GM19455 (cell line): Measurements from ENCODE around the gene FREM1.

Experiments
- ATAC-seq: cut with Tn5 transposase; IDR thresholded peaks from one replicate; pipeline ENCODE4 v1.9.1; 2021; ENCODE audit not compliant: unreplicated experiment

Gene FREM1

DNA sequence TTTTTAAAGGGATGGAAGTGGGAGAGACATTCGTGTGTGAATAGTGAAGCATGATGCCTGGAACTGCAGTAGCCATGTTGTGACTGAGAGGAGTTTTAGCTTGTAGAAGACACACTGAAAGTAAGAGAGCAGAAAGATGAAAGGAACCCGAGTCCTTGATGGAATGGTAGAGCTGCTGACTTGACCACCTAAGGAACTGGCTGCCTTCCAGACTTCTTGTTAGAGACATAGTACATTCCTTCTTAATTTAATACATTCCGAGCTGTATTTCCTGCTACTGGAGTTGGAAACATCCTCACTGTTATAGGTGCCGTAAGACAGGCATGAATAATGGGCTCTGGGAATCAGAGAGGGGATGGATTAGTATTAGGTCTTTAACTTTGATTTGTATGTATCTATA, 195.1 kb downstream of the FREM1 start:
- no peak for ATAC-seq

DNA sequence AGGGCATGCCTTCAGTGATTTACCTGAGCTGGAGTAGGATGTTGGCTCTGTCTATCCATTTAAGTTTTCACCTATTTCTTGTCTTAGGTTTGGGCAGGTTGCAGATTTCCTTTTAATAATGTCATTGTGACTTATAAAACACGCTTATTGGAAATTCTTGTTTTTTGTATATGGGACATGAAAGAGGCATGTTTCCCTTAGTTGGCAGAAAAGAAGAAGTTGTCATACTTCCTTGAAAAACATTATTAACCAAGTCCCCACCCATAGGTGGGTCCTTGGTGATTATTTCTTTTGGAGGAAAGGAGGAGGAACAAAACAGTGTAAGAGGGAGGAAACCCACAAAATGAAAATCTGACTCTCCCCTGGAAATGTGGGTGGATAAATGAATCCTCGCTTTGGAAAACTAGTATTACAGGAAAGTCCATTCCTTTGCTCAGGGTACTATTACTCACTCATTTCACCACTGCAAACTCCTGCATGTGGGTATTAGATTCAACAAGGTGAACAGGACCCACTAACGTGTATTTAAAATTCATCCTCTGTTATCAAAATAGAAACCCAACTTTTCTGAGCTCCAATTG, 197.0 kb downstream of the FREM1 start:
- no peak for ATAC-seq

DNA sequence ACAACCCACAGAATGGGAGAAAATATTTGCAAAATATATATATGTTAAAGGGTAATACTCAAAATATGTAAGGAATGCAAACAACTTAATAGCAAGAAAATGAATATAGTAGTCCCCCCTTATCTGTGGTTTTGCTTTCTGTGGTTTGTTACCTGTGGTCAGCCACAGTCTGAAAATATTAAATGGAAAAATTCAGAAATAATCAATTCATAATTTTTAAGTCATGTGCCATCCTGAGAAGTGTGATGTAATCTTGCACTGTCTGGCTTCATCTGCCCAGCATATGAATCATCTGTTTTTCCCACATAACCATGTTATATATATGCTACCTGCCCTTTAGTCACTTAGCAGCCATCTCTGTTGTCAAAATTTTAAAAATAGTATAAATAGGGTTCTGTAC, 199.4 kb downstream of the FREM1 start:
- ATAC-seq: no peak

DNA sequence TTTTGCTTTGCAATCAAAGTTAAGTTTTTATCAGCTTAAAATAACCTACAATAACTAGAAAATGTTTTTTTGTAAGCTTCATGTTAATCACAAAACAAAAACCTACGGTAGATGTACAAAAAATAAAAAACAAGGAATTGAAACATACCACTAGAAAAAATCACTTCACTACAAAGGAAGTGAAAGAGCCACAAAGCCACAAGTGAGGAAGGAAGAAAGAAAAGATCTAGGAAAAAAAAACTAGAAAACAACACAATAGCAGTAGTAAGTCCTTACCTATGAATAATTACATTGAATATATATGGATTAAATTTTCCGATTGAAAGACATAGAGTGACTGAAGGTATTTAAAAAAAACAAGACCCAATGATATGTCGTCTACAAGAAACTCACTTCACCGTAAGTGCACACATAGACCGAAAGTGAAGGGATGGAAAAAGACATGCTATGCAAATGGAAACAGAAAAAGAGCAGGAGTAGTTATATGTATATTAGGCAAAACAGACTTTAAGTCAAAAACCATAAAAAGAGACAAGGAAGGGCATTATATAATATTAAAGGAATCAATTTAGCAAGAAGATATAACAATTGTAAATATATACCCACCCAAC, 203.6 kb downstream of the FREM1 start:
- ATAC-seq: peak; percentile 55

DNA sequence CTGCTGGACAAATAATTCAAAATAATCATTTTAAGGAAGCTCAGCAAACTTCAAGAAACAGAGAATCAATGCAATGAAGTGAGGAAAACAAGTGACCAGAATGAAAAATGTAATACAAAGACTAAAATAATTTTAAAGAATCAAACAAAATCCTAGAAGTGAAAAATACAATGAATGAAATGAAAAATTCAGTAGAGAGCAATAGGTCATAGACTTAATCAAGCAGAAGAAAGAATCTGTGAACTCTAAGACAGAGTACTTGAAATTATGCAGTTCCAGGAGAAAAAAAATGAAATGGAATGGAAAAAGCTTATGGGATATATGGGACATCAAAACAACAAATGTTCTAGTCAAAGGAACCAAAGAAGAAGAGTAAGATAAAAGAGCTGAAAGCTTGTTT, 205.1 kb downstream of the FREM1 start:
- ATAC-seq: no peak

DNA sequence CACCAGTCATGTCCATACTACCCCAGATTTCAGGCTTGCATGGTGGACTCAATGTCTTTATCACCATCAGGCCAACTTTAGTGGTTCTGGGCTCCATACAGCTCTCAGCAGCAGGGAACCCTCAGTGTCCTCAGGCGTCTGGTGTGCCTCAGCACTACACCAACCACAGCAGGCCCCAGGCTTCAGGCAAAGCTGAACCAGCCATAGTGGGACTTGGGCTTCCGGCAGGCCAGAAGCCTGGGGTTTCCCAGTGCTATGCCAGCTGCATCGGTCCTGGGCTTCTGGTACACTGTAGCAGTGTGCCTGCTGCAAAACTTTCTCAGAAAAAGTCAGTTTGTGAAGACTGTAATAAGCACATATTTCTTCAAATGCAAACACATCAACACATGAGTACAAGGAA, 205.9 kb downstream of the FREM1 start:
- ATAC-seq: no peak

DNA sequence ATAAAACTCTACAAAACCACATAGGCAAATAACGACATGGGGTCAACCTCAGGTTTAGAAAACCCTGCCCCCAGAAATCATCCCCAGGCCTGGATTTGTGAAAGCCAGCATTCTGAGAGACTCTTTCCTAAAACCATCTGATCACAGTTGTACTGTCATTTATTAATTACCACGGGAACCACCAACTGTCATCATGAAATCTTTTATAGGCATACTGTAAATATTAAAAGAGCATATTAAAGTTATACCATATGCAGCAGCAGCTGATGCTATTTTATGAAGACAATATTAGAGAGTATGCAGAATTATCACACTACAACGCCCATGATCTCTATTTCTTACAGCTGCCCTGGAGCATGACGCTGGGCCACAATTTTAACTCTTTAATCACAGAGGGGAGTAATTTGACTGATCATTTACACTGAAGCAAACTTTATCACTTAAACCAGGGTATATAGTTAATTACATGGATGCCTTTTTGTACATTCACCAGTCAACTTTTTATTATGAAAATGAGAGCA, 208.0 kb downstream of the FREM1 start:
- no peak for ATAC-seq

DNA sequence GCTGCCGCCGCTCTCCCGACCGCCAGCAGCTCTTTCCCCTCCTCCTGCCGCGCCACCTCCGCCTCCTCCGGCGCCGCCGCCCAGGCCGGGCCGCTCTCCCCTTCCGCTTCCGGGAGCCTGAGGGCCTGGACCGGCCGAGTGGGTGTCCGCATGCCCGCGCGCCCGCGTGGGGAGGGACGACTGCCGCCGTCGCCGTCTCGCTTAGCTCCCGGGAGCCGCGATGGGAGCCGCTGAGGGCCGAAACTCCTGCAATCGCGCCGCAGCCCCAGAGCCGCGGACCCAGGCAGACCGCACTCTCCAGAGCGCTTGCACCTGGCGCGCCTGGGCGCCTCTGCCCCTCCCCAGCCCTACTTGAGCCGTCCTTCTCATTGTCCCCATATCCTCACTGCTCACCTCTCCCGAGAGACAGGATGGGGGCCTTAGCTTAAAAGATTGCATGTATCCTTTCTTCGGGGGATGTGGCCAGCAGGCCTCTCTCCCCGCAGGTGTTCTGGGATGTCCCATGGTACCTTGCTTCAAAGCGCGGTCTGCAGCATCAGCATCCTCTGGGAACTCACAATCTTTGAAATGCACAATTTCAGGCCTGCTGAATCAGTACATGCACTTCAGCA, 216.9 kb downstream of the FREM1 start, which contains the start of gene ZDHHC21:
TSS of gene ZDHHC21 (minus strand) at position 182 of the 611 bp plus-strand sequence. CDS start 19,092 bp downstream, outside the sequence.
- ATAC-seq: peak; percentile 80

DNA sequence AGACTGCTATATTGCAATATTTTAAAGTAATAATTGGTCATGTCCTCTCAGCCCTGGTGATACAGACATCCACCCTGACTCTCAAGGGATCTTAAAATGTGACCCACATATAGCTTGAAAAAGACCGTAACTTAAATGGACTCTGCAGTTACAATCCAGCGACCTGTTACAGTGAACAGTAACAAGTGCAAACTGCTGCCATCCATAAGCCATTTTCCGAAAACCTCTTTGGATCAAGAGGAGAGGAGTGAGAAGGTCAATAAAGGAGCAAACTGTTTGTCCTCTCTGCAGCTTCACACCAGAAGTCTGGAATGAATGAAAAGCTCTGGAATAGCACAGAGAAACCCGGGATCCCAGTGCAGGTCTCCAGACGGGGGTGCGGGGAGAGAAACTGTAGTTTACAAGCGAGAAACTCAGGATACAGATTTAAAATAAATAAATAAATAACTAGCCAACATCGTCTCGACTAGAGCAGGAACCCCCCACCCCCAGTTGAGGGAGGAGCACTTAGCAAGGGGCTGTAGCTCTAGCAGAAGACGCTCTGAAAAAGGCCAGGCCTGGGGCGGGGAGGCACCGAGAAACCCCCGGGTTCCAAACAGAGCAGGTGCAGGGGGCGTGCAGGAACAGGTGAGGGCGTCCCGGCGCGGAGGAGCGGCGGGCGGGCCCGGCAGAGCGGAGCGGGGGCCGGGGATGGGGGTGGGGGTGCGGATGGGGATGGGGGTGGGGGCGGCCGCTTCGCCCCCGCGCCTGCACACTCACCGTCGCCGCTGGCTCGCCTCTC, 217.6 kb downstream of the FREM1 start:
- peak; percentile 41 for ATAC-seq

DNA sequence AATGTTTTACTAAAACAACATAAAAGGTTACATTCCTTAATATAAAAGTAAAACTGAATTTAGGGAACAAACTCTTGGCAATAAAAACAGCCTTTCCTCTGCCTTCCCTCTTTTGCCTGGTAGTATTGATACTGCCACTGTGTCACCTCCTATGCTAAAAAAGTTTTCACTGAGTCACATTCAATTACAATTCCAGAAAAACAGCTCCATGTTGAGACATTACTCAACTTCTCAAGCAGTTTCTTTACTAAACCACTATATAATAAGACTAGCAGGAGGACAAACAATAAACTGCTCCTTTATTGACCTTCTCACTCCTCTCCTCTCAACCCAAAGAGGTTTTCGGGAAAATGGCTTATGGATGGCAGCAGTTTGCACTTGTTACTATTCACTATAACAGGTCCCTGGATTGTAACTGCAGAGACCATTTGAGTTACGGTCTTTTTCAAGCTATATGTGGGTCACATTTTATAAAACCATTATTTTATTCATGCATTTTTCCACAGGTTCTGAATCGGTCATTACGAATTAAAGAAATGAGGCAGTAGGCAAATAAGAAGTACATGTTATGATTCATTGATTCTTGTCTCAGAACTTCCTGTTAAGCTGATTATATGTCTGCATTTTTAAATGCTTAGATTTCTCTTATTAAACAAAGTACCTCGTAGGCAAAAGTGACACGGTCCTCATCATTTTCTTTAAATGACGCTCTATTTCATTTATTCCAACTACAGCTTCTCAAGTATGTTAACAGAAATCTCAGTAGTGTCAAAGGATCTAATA, 219.1 kb downstream of the FREM1 start:
- no peak for ATAC-seq

DNA sequence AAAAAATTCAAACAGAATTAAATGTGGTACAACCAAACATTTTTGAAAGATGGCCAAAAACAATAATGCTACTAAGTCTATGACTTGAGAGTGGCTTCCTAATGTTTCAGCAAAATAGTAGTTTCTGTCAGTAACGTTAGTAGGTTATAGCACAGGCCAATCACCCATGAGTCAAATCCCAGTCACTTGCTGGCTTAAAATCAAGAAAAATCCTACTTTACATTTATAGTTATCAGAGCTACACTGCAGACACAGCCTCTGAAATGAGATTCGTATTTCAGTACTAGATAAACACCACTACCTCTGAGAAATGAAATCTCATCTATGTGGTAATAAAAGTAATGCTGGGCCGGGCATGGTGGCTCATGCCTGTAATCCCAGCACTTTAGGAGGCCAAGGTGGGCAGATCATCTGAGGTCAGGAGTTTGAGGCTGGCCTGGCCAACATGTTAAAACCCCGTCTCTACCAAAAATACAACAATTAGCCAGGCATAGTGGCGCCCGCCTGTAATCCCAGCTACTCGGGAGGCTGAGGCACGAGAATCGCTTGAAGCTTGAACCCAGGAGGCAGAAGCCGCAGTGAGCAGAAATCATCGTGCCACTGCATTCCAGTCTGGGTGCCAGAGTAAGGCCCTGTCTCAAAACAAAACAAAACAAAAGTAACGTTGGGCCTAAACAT, 223.0 kb downstream of the FREM1 start:
- no peak for ATAC-seq

DNA sequence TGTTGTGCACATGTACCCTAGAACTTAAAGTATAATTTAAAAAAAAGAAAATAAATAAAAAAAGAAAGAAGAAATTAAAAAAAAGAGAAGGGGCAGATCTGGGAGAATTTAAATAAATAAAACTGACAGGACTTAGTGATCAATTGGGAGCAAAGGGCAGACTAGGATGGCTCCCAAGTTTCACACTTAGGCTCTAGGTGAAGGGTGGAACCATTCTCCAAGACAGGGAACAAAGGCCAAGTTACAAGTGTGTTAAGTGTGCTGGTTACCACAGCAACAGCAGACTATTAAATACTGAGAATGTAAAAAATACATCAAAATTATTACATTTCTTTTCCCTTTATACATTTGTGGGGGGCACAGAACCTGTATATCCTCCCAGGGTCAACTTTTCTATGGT, 224.1 kb downstream of the FREM1 start:
- no peak for ATAC-seq
